Cardiac muscle cell (in vitro differentiated cells and primary cell): ENCODE data around the gene CLN5. TPM values are rescaled to one million over a fixed set of nuclear protein-coding genes. Genes with fewer than 3 reads are reported as not detected.

Source experiments
- DNase-seq, 2 donors: peaks; one replicate each; pipeline versions ENCODE4 v3.0.0 to v3.0.0-alpha.2; 2010 to 2017; ENCODE audit warnings: low read depth in 1 of 2, low spot score in 1 of 2
- H3K27ac ChIP-seq: fragments of 200-600 bp; sonication (generic); 2 replicates; pipeline ENCODE4 v1.5.1; 2016
- H3K27me3 ChIP-seq: fragments of 200-600 bp; sonication (generic); 2 replicates; pipeline ENCODE4 v1.6.0; 2016; ENCODE audit warnings: control low read depth
- H3K36me3 ChIP-seq: fragments of 200-600 bp; sonication (generic); 2 replicates; pipeline ENCODE4 v1.5.1; 2016; ENCODE audit warnings: control low read depth
- H3K4me1 ChIP-seq: fragments of 200-600 bp; sonication (generic); 2 replicates; pipeline ENCODE4 v1.8.1; 2017; ENCODE audit warnings: low read depth, mild to moderate bottlenecking, mixed run types
- H3K4me3 ChIP-seq: fragments of 200-600 bp; sonication (generic); 2 replicates; pipeline ENCODE4 v1.5.1; 2016; ENCODE audit warnings: mild to moderate bottlenecking
- H3K9me3 ChIP-seq: fragments of 200-600 bp; sonication (generic); 2 replicates; pipeline ENCODE4 v1.5.1; 2017; ENCODE audit warnings: low read depth, mild to moderate bottlenecking, control low read depth
- polyA plus RNA-seq: library from polyadenylated mRNA; unstranded; fragments of >200 nt; fragmentation: Nextera tagmentation; extraction: Ambion mirVana; gene quantifications from 2 replicates; pipeline ENCODE4 v1.2.1, GENCODE V29; 2016
- total RNA-seq: library from RNA; depleted of rRNA; stranded (reverse); fragments of >200 nt; gene quantifications from 2 replicates; pipeline ENCODE4 v1.2.3, GENCODE V29; 2016
- TF ChIP-seq, protein P1 (sequence below): IDR thresholded peaks from 2 replicates; pipeline ENCODE4 v1.5.1; 2012; ENCODE audit warnings: low read depth, mild to moderate bottlenecking, low read length

Gene CLN5
- total and polyA plus RNA-seq, 2 experiments from 2014 or later, result 11.1 to 22.9 TPM

DNA sequence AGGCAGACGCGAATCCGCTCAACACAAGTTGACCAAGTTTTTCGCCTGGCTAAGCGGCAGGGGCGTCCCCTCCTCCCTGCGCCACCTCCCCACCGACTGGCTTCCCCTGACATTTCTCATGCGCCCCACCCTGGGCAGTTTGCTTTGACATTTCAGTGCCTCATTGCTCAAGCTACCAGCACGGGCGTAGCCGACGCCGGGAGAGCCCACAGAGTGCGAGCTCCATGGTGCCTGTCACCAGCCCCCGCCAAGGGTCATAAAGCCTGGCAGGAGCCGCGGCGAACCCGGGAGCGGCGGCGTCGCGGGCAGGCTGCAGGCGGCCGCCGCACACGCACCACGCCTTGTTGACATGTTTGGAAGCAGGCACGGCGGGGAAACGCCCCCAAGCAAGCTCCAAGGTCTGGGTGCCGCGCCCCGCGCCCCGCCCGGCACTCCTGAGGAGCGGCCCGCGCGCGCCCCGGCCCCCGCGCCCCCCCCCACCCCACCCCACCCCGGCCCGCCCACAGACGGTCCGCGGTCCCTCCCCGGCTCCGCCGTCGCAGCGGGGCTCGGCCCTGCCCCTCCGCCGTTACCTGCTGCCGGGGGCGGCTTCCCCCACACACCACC, 34.5 kb downstream of the CLN5 start:
- peak; percentile 68 to 86 for DNase-seq
- Histone ChIP-seq H3K9me3 (no peaks in the 10 kb centered on the region), H3K4me1 (no peaks in the 10 kb centered on the region), H3K36me3 (peaks cover under 1% of the 10 kb centered on the region), H3K4me3 (peak overlapping the region; percentile 100), H3K27ac (peak overlapping the region; percentile 97), H3K27me3 (no peaks in the 10 kb centered on the region)
- TF ChIP-seq, protein P1, sequence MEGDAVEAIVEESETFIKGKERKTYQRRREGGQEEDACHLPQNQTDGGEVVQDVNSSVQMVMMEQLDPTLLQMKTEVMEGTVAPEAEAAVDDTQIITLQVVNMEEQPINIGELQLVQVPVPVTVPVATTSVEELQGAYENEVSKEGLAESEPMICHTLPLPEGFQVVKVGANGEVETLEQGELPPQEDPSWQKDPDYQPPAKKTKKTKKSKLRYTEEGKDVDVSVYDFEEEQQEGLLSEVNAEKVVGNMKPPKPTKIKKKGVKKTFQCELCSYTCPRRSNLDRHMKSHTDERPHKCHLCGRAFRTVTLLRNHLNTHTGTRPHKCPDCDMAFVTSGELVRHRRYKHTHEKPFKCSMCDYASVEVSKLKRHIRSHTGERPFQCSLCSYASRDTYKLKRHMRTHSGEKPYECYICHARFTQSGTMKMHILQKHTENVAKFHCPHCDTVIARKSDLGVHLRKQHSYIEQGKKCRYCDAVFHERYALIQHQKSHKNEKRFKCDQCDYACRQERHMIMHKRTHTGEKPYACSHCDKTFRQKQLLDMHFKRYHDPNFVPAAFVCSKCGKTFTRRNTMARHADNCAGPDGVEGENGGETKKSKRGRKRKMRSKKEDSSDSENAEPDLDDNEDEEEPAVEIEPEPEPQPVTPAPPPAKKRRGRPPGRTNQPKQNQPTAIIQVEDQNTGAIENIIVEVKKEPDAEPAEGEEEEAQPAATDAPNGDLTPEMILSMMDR, result no peak

DNA sequence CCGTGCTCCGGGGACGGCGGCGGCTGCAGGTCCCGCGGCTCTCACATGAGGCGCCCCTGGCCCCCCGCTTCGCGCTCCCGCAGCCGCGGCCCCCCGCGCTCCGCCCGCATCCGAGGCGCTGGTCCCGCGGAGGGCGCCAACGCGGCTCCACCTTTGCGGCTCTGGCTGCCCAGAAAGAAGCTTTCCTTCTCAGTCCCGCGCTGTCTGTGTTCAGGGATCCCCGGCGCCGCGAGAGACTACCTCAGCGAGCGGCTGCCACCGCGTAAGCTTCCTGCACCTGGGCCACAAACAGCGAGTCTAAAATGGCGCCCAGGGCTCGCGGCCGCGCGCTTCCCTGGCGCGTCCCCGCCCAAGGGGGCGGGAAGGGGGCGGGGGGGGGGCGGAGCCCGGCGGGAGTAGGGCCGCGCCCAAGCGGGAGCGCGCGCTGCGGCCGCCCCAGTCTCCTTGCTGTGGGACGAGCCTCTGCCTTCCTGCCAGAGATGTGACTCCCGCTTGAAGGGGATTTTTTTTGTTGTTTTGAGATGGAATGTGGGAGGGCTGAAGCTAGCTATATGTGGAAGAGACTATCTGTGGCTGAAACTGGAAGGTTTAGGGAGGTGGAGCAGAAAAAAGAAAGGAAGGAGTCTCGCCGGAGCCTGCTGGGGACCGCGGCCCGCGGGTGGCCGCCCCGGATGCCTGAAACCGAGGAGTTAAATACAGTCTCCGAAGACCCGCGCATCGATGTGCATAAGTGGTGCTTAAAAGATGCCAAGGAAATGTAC, 35.2 kb downstream of the CLN5 start, which contains the start of gene FBXL3:
FBXL3 (minus strand) TSS at position 299 of the 761 bp plus-strand sequence. CDS start 5,299 bp downstream, outside the sequence.
- peak; percentile 89 to 96 for DNase-seq
- peak within 1 kb of the TSS; percentile 97 for H3K27ac ChIP-seq
- H3K9me3 ChIP-seq, result no peaks in the 10 kb centered on the region
- H3K4me1 ChIP-seq, result no peaks in the 10 kb centered on the region
- TF ChIP-seq, protein P1, result no peak
- H3K36me3 ChIP-seq, result no peaks in the 10 kb centered on the region
- H3K4me3 ChIP-seq, result peak within 1 kb of the TSS; percentile 100
- H3K27me3 ChIP-seq, result no peaks in the 10 kb centered on the region

DNA sequence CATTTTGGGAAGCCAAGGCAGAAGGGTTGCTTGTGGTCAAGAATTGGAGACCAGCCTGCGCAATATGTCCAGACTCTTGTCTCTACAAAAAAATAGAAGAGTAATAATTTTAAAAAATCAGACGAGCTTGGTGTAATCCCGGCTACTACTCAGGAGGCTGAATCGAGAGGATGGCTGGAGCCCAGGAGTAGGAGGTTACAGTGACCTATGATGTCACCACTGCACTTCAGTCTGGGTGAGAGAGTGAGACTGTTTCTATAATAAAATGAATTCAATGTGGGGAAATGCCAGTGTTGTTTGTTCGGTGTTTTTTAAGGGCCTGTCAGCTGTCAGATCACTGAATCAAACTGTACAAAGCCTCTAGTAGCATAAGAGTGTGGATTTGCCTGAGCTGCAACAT, 36.3 kb downstream of the CLN5 start:
- DNase-seq, result peak in 1 of 2 donors; percentile 50
- Histone ChIP-seq H3K27me3 (no peaks in the 10 kb centered on the region), H3K4me3 (no peak overlapping the region)

DNA sequence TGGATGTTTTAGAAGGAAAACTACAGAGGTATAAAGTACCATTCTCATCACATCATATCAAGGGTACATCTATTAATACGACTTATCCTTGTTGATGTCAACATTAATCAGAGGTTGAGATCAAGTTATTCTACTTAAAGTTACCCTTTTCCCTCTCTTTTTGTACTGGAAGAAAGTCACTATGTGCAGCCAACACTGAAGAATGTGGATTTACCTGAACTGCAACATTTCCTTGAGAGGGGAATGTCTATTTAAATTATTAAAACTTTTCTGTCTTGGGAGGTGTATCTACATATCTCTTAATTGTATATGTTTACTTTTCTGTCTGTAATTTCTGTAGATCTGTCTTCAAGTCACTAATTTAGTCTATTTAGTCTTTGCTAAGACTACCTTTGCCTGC, 37.6 kb downstream of the CLN5 start:
- Histone ChIP-seq H3K4me3 (no peak overlapping the region), H3K36me3 (no peaks in the 10 kb centered on the region), H3K27ac (no peak overlapping the region), H3K4me1 (no peaks in the 10 kb centered on the region), H3K27me3 (no peaks in the 10 kb centered on the region), H3K9me3 (no peaks in the 10 kb centered on the region)
- no peak for DNase-seq
- TF ChIP-seq, protein P1, result no peak

More for the DNA sequence above, 36.3 kb downstream of the CLN5 start:
- Histone ChIP-seq H3K9me3 (no peaks in the 10 kb centered on the region), H3K36me3 (no peaks in the 10 kb centered on the region), H3K27ac (no peak overlapping the region), H3K4me1 (no peaks in the 10 kb centered on the region)
- TF ChIP-seq, protein P1, result no peak

DNA sequence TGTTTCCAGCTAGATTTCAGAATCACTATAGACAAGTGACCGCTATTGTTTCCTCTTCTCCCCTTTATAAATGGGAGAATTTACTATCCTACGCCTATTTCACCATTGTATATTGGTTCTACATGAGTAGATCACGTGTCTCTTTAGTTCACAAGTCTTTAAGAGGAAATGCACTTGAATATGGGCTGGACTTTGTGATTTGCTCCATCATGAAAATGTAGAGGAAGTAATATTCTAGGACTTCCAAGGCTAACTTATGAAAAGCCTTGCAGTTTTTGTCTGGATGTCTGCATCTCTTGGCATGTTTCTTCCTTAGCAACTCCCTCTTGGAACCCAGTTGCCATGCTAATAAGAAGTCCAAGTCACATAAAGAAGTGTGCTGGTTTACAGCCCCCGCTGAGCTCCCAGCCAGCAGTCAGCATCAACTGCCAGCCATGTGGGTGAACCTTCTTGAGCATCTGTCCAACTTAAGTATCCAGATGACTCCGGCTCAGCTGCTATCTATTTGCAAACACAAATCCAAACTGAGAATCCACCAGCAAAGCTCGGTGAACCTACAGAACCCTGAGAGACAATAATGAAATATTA, 39.9 kb downstream of the CLN5 start:
- Histone ChIP-seq H3K4me1 (no peaks in the 10 kb centered on the region), H3K27ac (no peak overlapping the region), H3K36me3 (no peaks in the 10 kb centered on the region), H3K27me3 (no peaks in the 10 kb centered on the region), H3K9me3 (no peaks in the 10 kb centered on the region), H3K4me3 (no peak overlapping the region)
- DNase-seq, result no peak
- TF ChIP-seq, protein P1, result no peak
